Heart left ventricle (tissue), 13 donors: ENCODE measurements around the gene HS3ST5.

Experiments used
- CTCF ChIP-seq, 12 donors: fragments of 200-600 bp; sonication (generic) in 4 of 12; IDR thresholded peaks; one replicate each; pipeline versions ENCODE4 v1.5.0 to v1.8.0; 2018 to 2022; ENCODE audit warnings: antibody characterized with exemption in 12 of 12, mild to moderate bottlenecking in 5 of 12
- POLR2A ChIP-seq, 2 donors: fragments of 450-650 bp; IDR thresholded peaks; one replicate each; pipeline ENCODE4 v1.6.1; 2017; ENCODE audit warnings: antibody characterized with exemption in 2 of 2, mild to moderate bottlenecking in 2 of 2, moderate library complexity in 2 of 2
- donor health status: ischemic (EF 13 %, LVEDD 7.1; RV severe dilation, severe dysfunction).
- donor health status: DM: no; HTN: yes; CAD: no.
- donor health status: DM: no; HTN: no; CAD: no.
- donor health status: ischemic (EF 25% LVEDD 6.9; RV normal size, moderate dysfunction).
- donor health status: ischemic (EF 25% LVEDD 5.7; RV mildly dilated, moderate dysfunction).
- donor health status: ischemic (EF 35%, LVEDD 5.7; RV mildly dilated, moderate dysfunction).
- donor health status: nonischemic (EF 11% LVEDD 7.7; RV severe dilation, severe dysfunction).
- donor health status: DM: yes; HTN: yes; CAD: no.
- donor health status: PGD.
- donor health status: ischemic (EF 29% LVEDD 5.4; RV normal size, mild dysfunction).
- donor health status: nonischemic (EF 23%, LVEDD 6.1; RV moderate dilation, normal function).

GRCh38 chr6:114051031-114051430 is 291.8 kb downstream of the HS3ST5 start:
- TF ChIP-seq CTCF (IDR thresholded peaks at IDR 0.05) (no peak), POLR2A (IDR thresholded peaks at IDR 0.05) (no peak)
